Activated naive CD4-positive, alpha-beta T cell treated with anti-CD3 and anti-CD28 coated beads, Interleukin-2, amount 50 U/mL, for 72 hours (primary cell): ENCODE results near the gene NEDD4L. TPM values are rescaled to one million over a fixed set of nuclear protein-coding genes. Genes with fewer than 3 reads are reported as not detected.

Experiments
- ATAC-seq, 2 donors: fragments of 150-1000 bp; cut with Tn5 transposase; 2 replicates each; pipeline ENCODE4 v1.10.0; 2021; ENCODE audit warnings: mild to moderate bottlenecking in 2 of 2, moderate library complexity in 2 of 2
- DNase-seq, 2 donors: peaks; one replicate each; pipeline ENCODE4 v3.0.0; 2021 to 2022; ENCODE audit warnings: low spot score in 2 of 2
- H3K27ac Mint-ChIP-seq, 2 donors: one replicate each; pipeline ENCODE4 v1.8.0; 2022; ENCODE audit warnings: mild to moderate bottlenecking in 2 of 2, mixed read lengths in 2 of 2
- H3K36me3 Mint-ChIP-seq, 2 donors: one replicate each; pipeline ENCODE4 v1.8.0; 2022; ENCODE audit warnings: mixed read lengths in 2 of 2
- H3K9me3 Mint-ChIP-seq, 2 donors: one replicate each; pipeline ENCODE4 v1.8.0; 2022; ENCODE audit warnings: mixed read lengths in 2 of 2
- total RNA-seq, 2 donors: library from RNA; stranded (reverse); gene quantifications; one replicate each; pipeline ENCODE4 v1.2.3, GENCODE V29; 2022

NEDD4L gene
- total RNA-seq, 2 donors from 2014 or later = 1.7 to 8.3 TPM

DNA sequence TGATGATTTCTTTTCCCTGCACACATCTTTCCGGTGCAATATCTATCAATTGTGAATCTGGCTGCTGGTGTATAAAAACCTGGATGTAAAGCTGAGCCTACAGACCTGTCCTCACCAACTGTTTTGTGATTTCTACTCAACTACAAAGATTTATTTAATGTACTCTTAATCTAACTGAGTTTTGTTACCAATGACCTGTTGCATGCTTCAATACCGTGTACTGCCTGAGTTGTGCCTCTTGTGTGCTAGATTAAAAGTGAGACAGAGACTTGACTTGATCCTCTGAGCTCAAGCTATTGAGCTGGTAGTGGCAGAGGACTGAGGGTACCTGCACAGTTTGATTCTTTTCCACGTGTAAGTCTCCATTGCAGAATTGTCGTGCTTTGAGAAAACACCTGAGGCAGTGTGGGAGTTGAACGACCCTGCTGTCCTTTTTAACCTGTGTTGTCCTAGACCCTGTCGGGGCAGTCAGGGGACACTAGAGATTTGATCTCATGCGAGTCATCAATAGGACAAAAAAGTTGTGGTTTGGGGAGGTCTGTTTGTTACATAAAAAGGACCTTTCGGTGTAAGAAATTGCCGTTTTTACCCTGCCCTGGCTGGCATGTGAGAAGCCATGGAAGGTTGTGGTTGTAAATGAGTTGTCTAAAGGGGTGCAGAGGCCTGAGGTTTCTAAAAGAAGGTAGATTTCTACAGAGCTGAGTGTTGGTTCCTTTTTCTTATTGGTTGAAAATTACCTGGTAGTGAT lies 353.5 kb downstream of the NEDD4L start:
- ATAC-seq (no peak), DNase-seq (no peak)
- H3K27ac Mint-ChIP-seq = no peak overlapping the region
- H3K9me3 Mint-ChIP-seq = no peaks in the 10 kb centered on the region
- H3K36me3 Mint-ChIP-seq = no peaks in the 10 kb centered on the region

GRCh38 chr18:58398648-58399398 lies 354.8 kb downstream of the NEDD4L start:
- Mint-ChIP-seq H3K27ac (no peak overlapping the region), H3K9me3 (no peaks in the 10 kb centered on the region), H3K36me3 (no peaks in the 10 kb centered on the region)
- ATAC-seq = no peak
- DNase-seq = no peak

DNA sequence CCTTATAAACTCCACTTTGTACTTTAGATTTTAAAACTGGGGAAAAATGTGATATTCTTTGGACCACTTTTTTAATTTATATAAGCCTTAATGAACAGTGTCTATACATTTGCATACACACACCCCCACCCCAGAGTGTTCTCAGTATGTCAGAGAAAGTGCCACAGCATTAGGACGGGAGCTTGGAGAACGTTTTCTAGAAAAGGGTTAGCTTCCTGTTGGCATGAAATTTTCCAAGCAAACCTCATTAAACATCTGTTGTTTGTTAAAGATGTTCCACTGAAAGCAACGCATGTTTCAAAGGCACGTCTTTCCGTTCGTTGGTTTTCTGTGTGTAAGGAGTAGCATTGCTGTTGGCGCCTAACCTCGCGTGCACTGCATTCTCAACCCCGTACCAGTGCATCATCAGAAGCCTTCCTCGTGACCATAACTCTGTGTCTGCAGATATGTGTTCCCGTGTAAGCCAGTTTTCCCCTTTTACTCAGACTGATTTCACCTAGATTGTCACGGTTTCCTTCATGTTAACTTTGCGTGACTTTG lies 356.4 kb downstream of the NEDD4L start:
- DNase-seq (peak in 1 of 2 donors; percentile 42), ATAC-seq (peak; percentile 92 to 95)
- H3K27ac Mint-ChIP-seq = peak overlapping the region; percentile 87 to 94
- no peaks in the 10 kb centered on the region for H3K9me3 Mint-ChIP-seq
- no peaks in the 10 kb centered on the region for H3K36me3 Mint-ChIP-seq

DNA sequence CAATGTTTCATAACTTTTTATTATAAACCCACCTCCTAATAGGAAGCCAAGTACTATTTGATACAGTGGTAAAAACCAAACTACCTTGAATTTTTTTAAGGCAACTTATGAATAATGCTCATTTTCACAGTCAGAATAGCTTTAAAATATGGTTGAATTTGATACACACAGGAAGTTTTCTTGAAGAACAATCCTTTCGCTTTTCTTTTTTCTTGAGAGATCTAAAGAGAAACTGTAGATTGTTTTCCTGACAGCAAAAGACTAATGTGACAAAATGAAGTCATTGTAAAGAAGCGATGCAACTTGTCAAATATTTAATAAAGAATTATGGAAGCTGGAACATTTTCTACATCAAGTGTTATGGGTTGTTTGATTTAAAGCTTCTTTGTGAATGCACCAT lies 357.2 kb downstream of the NEDD4L start:
- DNase-seq = no peak
- H3K9me3 Mint-ChIP-seq = no peaks in the 10 kb centered on the region
- peak overlapping the region; percentile 72 to 87 for H3K27ac Mint-ChIP-seq
- ATAC-seq = peak in 1 of 2 donors; percentile 43
- H3K36me3 Mint-ChIP-seq = no peaks in the 10 kb centered on the region

DNA sequence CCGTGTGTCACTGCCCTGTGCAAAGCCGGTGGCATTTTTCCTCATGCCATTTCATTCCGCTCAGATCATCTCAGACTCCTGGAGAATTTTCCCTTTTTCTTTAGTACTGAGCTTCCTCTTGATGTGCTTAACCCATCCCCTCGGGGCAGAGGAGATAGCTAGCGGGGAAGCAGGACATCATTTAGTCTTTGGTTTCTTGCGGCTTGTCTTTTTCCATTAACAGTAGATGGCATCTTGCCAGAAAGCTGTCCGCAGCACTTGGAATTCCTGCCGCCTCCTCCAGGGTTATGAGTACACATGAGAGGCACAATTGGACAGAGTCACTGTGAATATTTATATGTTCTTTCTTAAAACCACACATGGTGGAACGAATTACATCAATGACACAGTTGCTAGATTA lies 358.2 kb downstream of the NEDD4L start:
- H3K9me3 Mint-ChIP-seq = no peaks in the 10 kb centered on the region
- DNase-seq (no peak), ATAC-seq (no peak)
- H3K36me3 Mint-ChIP-seq = no peaks in the 10 kb centered on the region
- H3K27ac Mint-ChIP-seq = no peak overlapping the region

DNA sequence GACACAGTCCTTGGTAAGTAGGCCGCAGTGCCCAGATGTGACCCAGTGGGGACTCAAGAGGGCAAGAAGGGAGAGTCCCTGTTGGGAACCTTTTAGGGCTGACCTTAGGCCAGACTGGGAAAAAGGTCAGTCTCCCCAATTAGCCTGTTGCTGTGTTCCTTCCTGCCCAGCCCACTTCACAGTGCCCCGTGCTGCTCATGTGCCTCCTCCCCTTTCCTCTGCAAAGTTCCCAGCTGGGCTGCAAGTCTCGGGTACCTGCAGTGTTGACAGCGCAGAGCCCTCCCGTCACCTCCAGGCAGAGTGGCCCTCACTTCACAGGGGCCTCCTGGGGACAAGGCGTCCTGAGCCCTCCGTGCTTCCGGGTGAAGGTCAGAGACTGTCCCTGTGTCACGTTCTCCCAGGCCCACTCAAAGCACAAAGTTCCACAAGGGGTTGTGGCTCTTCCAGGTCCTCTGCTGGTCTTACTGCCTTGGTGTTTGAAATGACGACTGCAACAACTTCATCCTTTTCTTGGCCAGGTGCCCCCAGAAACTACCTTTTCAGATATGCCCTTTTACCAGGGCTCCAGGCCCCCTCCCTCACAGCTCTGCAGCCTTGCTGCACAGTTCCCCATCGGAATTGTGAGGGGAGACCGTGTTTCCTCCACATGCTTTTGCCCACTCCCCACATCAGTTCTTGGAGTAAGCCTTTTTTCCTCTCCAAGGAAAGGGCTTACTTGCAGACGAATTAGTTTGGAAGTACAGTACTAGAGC lies 359.1 kb downstream of the NEDD4L start:
- peak overlapping the region; percentile 21 to 41 for H3K27ac Mint-ChIP-seq
- DNase-seq (no peak), ATAC-seq (no peak)
- H3K9me3 Mint-ChIP-seq = no peaks in the 10 kb centered on the region
- no peaks in the 10 kb centered on the region for H3K36me3 Mint-ChIP-seq

- Mint-ChIP-seq H3K27ac (peak overlapping the region; percentile 21 to 45), H3K9me3 (no peaks in the 10 kb centered on the region), H3K36me3 (no peaks in the 10 kb centered on the region)
- DNase-seq (no peak), ATAC-seq (no peak)
Measured at GRCh38 chr18:58403799-58404455, 359.9 kb downstream of the NEDD4L start.

- ATAC-seq = no peak
- no peaks in the 10 kb centered on the region for H3K36me3 Mint-ChIP-seq
- H3K27ac Mint-ChIP-seq = no peak overlapping the region
Measured at GRCh38 chr18:58405107-58405898, 361.3 kb downstream of the NEDD4L start.

GRCh38 chr18:58407263-58407648 lies 363.2 kb downstream of the NEDD4L start:
- Mint-ChIP-seq H3K36me3 (no peaks in the 10 kb centered on the region), H3K9me3 (no peaks in the 10 kb centered on the region), H3K27ac (no peak overlapping the region)
- DNase-seq = no peak
- ATAC-seq = no peak

More at GRCh38 chr18:58405107-58405898, 361.3 kb downstream of the NEDD4L start:
- DNase-seq = no peak
- H3K9me3 Mint-ChIP-seq = no peaks in the 10 kb centered on the region

GRCh38 chr18:58407649-58408407 lies 363.8 kb downstream of the NEDD4L start:
- ATAC-seq = no peak
- no peak for DNase-seq
- Mint-ChIP-seq H3K9me3 (no peaks in the 10 kb centered on the region), H3K36me3 (no peaks in the 10 kb centered on the region), H3K27ac (no peak overlapping the region)

DNA sequence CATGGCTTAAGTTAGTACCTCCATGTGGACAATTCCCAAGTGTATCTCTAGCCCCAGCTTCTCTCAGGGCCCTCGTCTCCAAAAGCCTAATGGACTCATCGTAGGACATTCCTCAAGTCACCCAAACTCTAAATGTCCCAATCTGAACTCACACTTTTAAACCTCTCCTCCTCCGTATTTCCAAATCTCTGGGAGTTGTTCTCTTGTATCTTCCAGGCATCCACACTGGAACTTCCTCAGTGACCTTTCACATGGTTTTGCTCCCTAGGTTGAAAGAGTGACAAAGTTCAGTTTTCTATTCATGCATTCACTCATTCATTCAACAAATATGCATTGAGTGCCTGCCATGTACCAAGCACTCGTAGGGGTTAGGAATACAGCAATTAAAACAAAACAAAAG lies 364.6 kb downstream of the NEDD4L start:
- DNase-seq = no peak
- Mint-ChIP-seq H3K9me3 (no peaks in the 10 kb centered on the region), H3K36me3 (no peaks in the 10 kb centered on the region), H3K27ac (no peak overlapping the region)
- ATAC-seq = no peak

DNA sequence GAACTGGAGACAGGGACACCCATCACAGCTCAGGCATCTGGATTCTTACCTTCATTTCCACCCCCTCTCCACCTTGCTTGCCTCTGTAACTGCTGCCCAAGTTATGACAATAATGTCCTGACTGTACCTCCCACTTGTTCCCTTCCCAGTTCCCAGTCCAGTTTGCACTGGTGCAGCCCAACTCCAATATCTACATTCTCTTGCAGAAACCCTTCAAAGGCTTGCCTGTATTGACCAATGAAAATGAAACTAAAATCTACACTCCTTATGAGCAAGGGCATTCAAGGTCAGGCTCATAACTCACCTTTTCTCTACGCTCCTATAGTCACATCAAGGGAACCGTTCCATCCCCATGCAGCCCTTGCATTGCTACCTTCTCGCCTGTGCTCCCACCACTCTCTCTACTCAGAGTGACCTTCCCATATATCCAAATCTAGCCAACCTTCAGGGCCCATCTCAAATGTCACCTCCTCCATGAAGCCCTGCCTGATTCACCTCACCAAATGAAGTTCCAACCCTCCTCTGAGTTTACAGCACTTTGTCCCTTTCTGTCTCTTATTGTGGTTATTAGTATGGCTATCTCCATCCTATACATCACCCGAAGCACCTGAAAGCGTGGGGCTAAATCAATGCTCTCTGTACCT lies 365.9 kb downstream of the NEDD4L start:
- no peak for ATAC-seq
- no peak for DNase-seq
- Mint-ChIP-seq H3K36me3 (no peaks in the 10 kb centered on the region), H3K9me3 (no peaks in the 10 kb centered on the region), H3K27ac (no peak overlapping the region)

DNA sequence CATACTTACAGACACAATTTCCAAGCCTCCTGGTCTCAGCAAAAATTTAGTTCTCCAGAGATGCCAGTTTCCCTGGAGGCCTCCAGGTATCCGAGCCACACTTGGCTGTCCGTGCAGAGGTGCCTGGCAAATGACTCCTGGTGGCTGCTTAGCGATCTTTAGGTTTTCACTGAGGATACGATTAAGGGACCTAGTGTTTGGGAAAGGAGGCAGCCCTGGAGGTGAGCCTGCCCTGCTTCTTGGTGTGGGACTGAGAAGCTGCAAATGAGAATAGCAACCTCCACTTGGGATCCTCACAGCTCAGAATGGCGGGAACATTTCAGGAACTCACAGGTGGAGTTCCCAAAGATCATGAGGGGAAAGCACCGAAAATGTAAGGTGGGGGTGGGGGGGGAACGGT lies 367.3 kb downstream of the NEDD4L start:
- Mint-ChIP-seq H3K36me3 (no peaks in the 10 kb centered on the region), H3K27ac (no peak overlapping the region), H3K9me3 (no peaks in the 10 kb centered on the region)
- ATAC-seq = no peak
- DNase-seq = no peak

DNA sequence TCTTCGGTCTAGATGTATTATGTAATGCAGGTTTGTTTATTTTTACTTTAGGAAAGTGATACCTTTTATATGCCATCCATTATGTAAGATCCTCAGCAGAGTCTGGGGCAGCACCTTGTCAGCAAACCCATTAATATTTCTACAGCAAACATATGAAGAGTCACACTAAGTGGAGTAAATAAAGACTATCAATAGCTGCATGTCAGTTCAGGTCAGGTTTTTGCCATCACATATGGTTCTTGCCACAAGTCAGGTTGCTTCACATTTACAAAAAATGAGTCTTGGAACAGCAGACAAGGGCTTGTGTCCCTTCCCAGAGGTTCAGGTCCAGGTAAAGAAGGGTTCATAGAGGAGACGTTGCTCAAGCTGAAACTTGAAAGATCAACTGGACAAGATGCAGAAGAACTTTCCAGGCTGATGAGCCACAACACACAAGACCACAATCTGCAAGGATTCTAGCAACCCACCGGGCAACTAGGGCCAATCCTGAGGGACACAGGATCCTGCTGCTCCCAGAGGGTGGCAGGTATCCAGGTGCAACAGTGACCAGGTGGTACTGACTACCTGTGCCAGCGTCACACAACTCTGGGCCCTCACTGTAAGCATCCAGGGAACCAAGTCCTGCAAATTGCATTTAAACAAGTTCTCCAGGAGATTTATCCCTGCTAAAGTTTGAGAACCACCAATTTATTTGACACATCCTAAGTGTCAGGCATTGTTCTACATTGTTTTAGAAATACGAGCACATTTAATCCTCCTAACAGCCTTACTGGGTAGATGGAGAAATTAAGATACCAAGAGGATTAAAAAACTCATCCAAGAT lies 369.0 kb downstream of the NEDD4L start:
- H3K36me3 Mint-ChIP-seq = no peaks in the 10 kb centered on the region
- no peaks in the 10 kb centered on the region for H3K9me3 Mint-ChIP-seq
- no peak for ATAC-seq

More for the DNA sequence above, 369.0 kb downstream of the NEDD4L start:
- H3K27ac Mint-ChIP-seq = no peak overlapping the region
- no peak for DNase-seq
